Right lobe of liver (tissue), 6 donors: Measurements from ENCODE around the gene ATP5PD. TPM values are rescaled to one million over a fixed set of nuclear protein-coding genes. Genes with fewer than 3 reads are reported as not detected.

Experiments
- ATAC-seq, 4 donors: fragments of 200-7000 bp; cut with Tn5 transposase; one replicate each; pipeline ENCODE4 v1.9.1; 2020; ENCODE audit warnings: mild to moderate bottlenecking in 4 of 4, moderate library complexity in 4 of 4
- DNase-seq, 3 donors: peaks; one replicate each; pipeline ENCODE4 v3.0.0-alpha.2; 2020
- H3K27ac ChIP-seq, 3 donors: fragments of 200-600 bp; one replicate each; pipeline ENCODE4 v1.8.0; 2022
- H3K27me3 ChIP-seq, 2 donors: fragments of 200-600 bp; one replicate each; pipeline ENCODE4 v1.8.0; 2022
- H3K36me3 ChIP-seq, 4 donors: fragments of 200-600 bp; sonication (generic) in 1 of 4; one replicate each; pipeline versions ENCODE4 v1.5.1 to v1.8.0; 2017 to 2022; ENCODE audit warnings: control low read depth in 1 of 4
- H3K4me1 ChIP-seq, 4 donors: fragments of 200-600 bp; sonication (generic) in 1 of 4; one replicate each; pipeline versions ENCODE4 v1.5.1 to v1.8.0; 2017 to 2022; ENCODE audit warnings: control low read depth in 1 of 4
- H3K4me3 ChIP-seq, 3 donors: fragments of 200-600 bp; one replicate each; pipeline ENCODE4 v1.8.0; 2022
- H3K9me3 ChIP-seq, 4 donors: fragments of 200-600 bp; sonication (generic) in 1 of 4; one replicate each; pipeline versions ENCODE4 v1.5.1 to v1.8.0; 2017 to 2022; ENCODE audit warnings: control low read depth in 1 of 4
- CTCF ChIP-seq, 4 donors: fragments of 200-600 bp in 3 of 4; fragments of 450-650 bp in 1 of 4; IDR thresholded peaks; one replicate each; pipeline versions ENCODE4 v1.5.1 to v1.8.0; 2016 to 2022; ENCODE audit warnings: antibody characterized with exemption in 4 of 4, mild to moderate bottlenecking in 2 of 4
- POLR2A ChIP-seq: fragments of 450-650 bp; IDR thresholded peaks from one replicate; pipeline ENCODE4 v1.6.1; 2017; ENCODE audit warnings: antibody characterized with exemption, mild to moderate bottlenecking
- WGBS: methylation state at CpG from one replicate; pipeline ENCODE4 v1.1.6; 2018; ENCODE audit warnings: low coverage, low lambda C conversion rate; ENCODE audit not compliant: insufficient coverage; ENCODE audit errors: missing lambda C conversion rate; 5-methylcytosine and 5-hydroxymethylcytosine counted together
- intact Hi-C, 2 donors: fragments of 100-400 bp; cut with DNase I; formaldehyde crosslinking; loops; one replicate each; pipeline versions ENCODE4 v1.11.2 to v1.14.1; 2022
- total RNA-seq, 6 experiments: library from RNA; depleted of rRNA in 2 of 6; stranded (reverse); fragments of >200 nt in 2 of 6; fragmentation: NEBNext Ultra II Directional in 3 of 6; extraction: Animal tissue kit (Norgen Biotek cat#: 25700) in 3 of 6; gene quantifications; one replicate each; pipeline versions ENCODE4 v1.1.0 to v1.2.4, GENCODE V29; 2016 to 2023
- donor health status: DM: no; HTN: yes; CAD: no.
- donor health status: DM: no; HTN: no; CAD: no.
- donor health status: DM: no; HTN: no; CAD: no.
- donor health status: DM: no; HTN: yes; CAD: no.
- donor health status: DM: no; HTN: yes; CAD: no.

Gene ATP5PD
- total RNA-seq, 6 experiments from 2014 or later, result 145 to 262 (median 179) TPM

- DNase-seq (no peak), ATAC-seq (no peak)
- Histone ChIP-seq H3K4me1 (peaks cover 0 to 24% (median 9%) of the 10 kb centered on the region in 4 donors), H3K27ac (no peak overlapping the region), H3K27me3 (no peaks in the 10 kb centered on the region), H3K36me3 (no peaks in the 10 kb centered on the region), H3K9me3 (no peaks in the 10 kb centered on the region), H3K4me3 (no peak overlapping the region)
- intact Hi-C loops, result no loop called here
- 64% methylated on average over 6 of the region's 10 CpGs for WGBS
- TF ChIP-seq POLR2A, result no peak
Observed at GRCh38 chr17:75091855-75092327, 45.1 kb upstream of the ATP5PD start.

- TF ChIP-seq POLR2A (no peak), CTCF (IDR thresholded peaks at IDR 0.05) (no peak)
- Histone ChIP-seq H3K4me1 (peaks cover 0 to 30% (median 12%) of the 10 kb centered on the region in 4 donors), H3K9me3 (no peaks in the 10 kb centered on the region), H3K27ac (peak overlapping the region in 2 of 3 donors; percentile 11 to 28), H3K36me3 (no peaks in the 10 kb centered on the region), H3K27me3 (no peaks in the 10 kb centered on the region), H3K4me3 (no peak overlapping the region)
- peak; percentile 68 to 84 (median 83) for DNase-seq
- intact Hi-C loops, result no loop called here
- peak; percentile 36 to 64 (median 62) for ATAC-seq
- WGBS, result 54% methylated on average over 17 of the region's 19 CpGs
Observed at GRCh38 chr17:75090871-75091854, 44.4 kb upstream of the ATP5PD start.

DNA sequence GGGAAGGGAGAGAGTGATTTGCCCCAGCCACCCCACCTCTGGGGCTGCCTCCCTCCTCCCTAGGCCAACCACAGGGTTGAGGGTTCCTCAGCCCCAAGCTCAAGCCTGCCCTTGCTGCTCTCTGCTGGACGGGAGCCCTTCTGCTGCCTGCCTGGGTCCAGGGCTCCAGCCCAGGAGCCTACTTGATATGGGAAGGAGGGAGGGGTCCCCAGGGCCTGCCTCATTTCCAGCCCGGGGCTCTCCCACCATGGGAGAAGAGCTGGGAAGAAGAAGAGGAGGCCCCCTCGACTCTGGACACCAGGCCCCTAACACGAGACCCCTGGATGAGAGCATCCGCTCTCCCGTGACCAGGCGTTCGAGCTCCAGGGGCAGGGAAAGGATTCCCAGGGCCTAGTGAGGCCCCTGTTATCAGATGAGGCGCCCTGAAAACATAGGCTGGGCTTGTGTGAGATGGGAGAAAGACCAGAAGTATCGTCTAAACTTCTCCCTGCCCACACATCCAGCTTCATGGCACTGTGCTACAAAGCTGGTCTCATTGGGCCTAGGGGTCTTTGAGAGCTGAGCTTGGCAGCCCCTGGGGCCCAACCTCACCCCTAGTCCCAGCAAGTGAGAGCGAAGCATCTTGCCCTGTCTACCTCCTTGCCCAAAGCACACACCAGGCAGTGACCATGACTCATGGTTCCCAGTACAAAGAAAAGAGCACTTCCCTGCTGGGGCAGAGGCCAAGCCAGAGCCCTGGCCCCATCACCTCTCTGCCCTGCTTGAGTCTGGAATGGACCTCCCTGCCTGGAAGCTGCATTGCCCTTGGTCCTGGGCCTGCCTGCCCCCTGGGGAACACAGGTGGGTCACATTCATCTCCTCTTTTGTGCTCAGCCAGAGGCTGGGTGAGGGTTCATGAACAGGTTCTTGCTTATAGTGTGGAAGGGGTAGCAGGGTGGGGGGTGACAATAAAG is 42.0 kb upstream of the ATP5PD start:
- 67% methylated on average over 3 of the region's 11 CpGs for WGBS
- no peaks in the 10 kb centered on the region for H3K36me3 ChIP-seq
- peak overlapping the region; percentile 31 to 47 (median 39) for H3K4me3 ChIP-seq
- peak overlapping the region; percentile 47 to 76 (median 72) for H3K27ac ChIP-seq
- peak in 1 of 3 donors; percentile 63 for DNase-seq
- H3K4me1 ChIP-seq, result peaks cover 0 to 49% (median 23%) of the 10 kb centered on the region in 4 donors
- TF ChIP-seq POLR2A, result no peak
- no peaks in the 10 kb centered on the region for H3K9me3 ChIP-seq
- no peaks in the 10 kb centered on the region for H3K27me3 ChIP-seq
- peak in 2 of 4 donors; percentile 4 to 40 for ATAC-seq
- intact Hi-C loops, result no loop called here

GRCh38 chr17:75087558-75088453 is 41.0 kb upstream of the ATP5PD start, which contains the start of gene SLC16A5:
TSS of gene SLC16A5 (plus strand) at chr17:75087954. CDS start at chr17:75093637, 5,683 bp downstream.
- peak within 1 kb of the TSS; percentile 47 to 76 (median 72) for H3K27ac ChIP-seq
- no peaks in the 10 kb centered on the region for H3K9me3 ChIP-seq
- peak within 1 kb of the TSS; percentile 31 to 47 (median 39) for H3K4me3 ChIP-seq
- peaks cover 0 to 59% (median 28%) of the 10 kb centered on the region in 4 donors for H3K4me1 ChIP-seq
- peak; percentile 84 to 85 (median 85) for DNase-seq
- no peaks in the 10 kb centered on the region for H3K36me3 ChIP-seq
- intact Hi-C loops, result no loop called here
- H3K27me3 ChIP-seq, result no peaks in the 10 kb centered on the region
- TF ChIP-seq CTCF (IDR thresholded peaks at IDR 0.05) (no peak), POLR2A (no peak)
- 72% methylated on average over 9 of the region's 69 CpGs for WGBS
- peak; percentile 27 to 73 (median 42) for ATAC-seq
